Neural cell (in vitro differentiated cells): ENCODE data around the gene FAM193B. TPM values are rescaled to one million over a fixed set of nuclear protein-coding genes. Genes with fewer than 3 reads are reported as not detected.
A peak's percentile ranks its signal among the peaks of the same experiment; 100 is the strongest.

Experiments used
- H2AFZ ChIP-seq: fragments of 200-600, 300-800 bp; sonication (generic), shearing (Covaris generic); 2 replicates; pipeline ENCODE4 v1.6.0; 2014; ENCODE audit warnings: low read depth, mild to moderate bottlenecking, antibody characterized with exemption, low read length, moderate library complexity
- H3F3A ChIP-seq: fragments of 200-600 bp; shearing (Covaris generic); 2 replicates; pipeline ENCODE4 v1.6.1; 2016; ENCODE audit warnings: mild to moderate bottlenecking, moderate library complexity, mixed read lengths, antibody characterized with exemption, low read length; ENCODE audit not compliant: insufficient read depth, poor library complexity, severe bottlenecking
- H3K27ac ChIP-seq: fragments of 200-600, 300-800 bp; sonication (generic), shearing (Covaris generic); 2 replicates; pipeline ENCODE4 v1.5.1; 2014; ENCODE audit warnings: mild to moderate bottlenecking, low read length, moderate library complexity
- H3K27me3 ChIP-seq: fragments of 300-800, 200-600 bp; sonication (generic), shearing (Covaris generic); 2 replicates; pipeline ENCODE4 v1.6.0; 2014; ENCODE audit warnings: mild to moderate bottlenecking, low read depth, low read length, moderate library complexity; ENCODE audit not compliant: insufficient read depth
- H3K36me3 ChIP-seq: fragments of 300-800, 200-600 bp; sonication (generic), shearing (Covaris generic); 2 replicates; pipeline ENCODE4 v1.5.1; 2014; ENCODE audit warnings: mild to moderate bottlenecking, antibody characterized with exemption, low read length, moderate library complexity; ENCODE audit not compliant: insufficient read depth
- H3K4me2 ChIP-seq: fragments of 300-800, 200-600 bp; sonication (generic), shearing (Covaris generic); 2 replicates; pipeline ENCODE4 v1.6.0; 2014; ENCODE audit warnings: mild to moderate bottlenecking, low read length
- H3K4me3 ChIP-seq: fragments of 300-800, 200-600 bp; sonication (generic), shearing (Covaris generic); 2 replicates; pipeline ENCODE4 v1.5.1; 2014; ENCODE audit warnings: mild to moderate bottlenecking, low read length, moderate library complexity
- H3K79me2 ChIP-seq: fragments of 200-600 bp; shearing (Covaris generic); replicated peaks from 2 replicates; pipeline ENCODE4 v1.6.0; 2014; ENCODE audit warnings: mild to moderate bottlenecking, low read length, moderate library complexity; ENCODE audit not compliant: insufficient read depth
- H3K9ac ChIP-seq: fragments of 300-800, 200-600 bp; sonication (generic), shearing (Covaris generic); 2 replicates; pipeline ENCODE4 v1.6.1; 2016; ENCODE audit warnings: mild to moderate bottlenecking, low read length, mixed read lengths
- H3K9me2 ChIP-seq: fragments of 200-600 bp; shearing (Covaris generic); 2 replicates; pipeline ENCODE4 v1.6.1; 2016; ENCODE audit warnings: mild to moderate bottlenecking, low read length, mixed read lengths; ENCODE audit not compliant: insufficient read depth
- H3K9me3 ChIP-seq: fragments of 200-600, 300-800 bp; sonication (generic), shearing (Covaris generic); 2 replicates; pipeline ENCODE4 v1.6.1; 2016; ENCODE audit warnings: mild to moderate bottlenecking, mixed run types, low read length, moderate library complexity, mixed read lengths
- H4K20me1 ChIP-seq: fragments of 200-600 bp; shearing (Covaris generic); 2 replicates; pipeline ENCODE4 v1.6.1; 2016; ENCODE audit warnings: mild to moderate bottlenecking, mixed run types; ENCODE audit not compliant: insufficient read depth
- CTCF ChIP-seq: fragments of 450-650 bp; IDR thresholded peaks from 2 replicates; pipeline ENCODE4 v1.5.1; 2014; ENCODE audit warnings: antibody characterized with exemption, mild to moderate bottlenecking, moderate library complexity; ENCODE audit not compliant: poor library complexity, severe bottlenecking
- EP300 ChIP-seq: fragments of 450-650 bp; conservative IDR thresholded peaks from 2 replicates; pipeline ENCODE4 v1.6.1; 2014; ENCODE audit warnings: antibody characterized with exemption, mild to moderate bottlenecking, moderate library complexity; ENCODE audit not compliant: poor library complexity, severe bottlenecking
- EZH2 ChIP-seq: fragments of 200-600, 300-800 bp; shearing (Covaris generic), sonication (generic); IDR thresholded peaks from 2 replicates; pipeline ENCODE4 v1.6.1; 2014; ENCODE audit warnings: antibody characterized with exemption, low read length, borderline replicate concordance, mild to moderate bottlenecking; ENCODE audit not compliant: insufficient read depth, poor library complexity, severe bottlenecking
- MXI1 ChIP-seq: fragments of 450-650 bp; conservative IDR thresholded peaks from 2 replicates; pipeline ENCODE4 v1.6.1; 2014; ENCODE audit warnings: antibody characterized with exemption, mild to moderate bottlenecking; ENCODE audit not compliant: poor library complexity, severe bottlenecking
- POLR2AphosphoS5 ChIP-seq: IDR thresholded peaks from 2 replicates; pipeline ENCODE4 v1.6.1; 2012
- RAD21 ChIP-seq: fragments of 450-650 bp; conservative IDR thresholded peaks from 2 replicates; pipeline ENCODE4 v1.6.1; 2014; ENCODE audit warnings: antibody characterized with exemption, mild to moderate bottlenecking, moderate library complexity
- REST ChIP-seq: IDR thresholded peaks from 2 replicates; pipeline ENCODE4 v1.6.1; 2012; ENCODE audit warnings: borderline replicate concordance
- SMC3 ChIP-seq: fragments of 450-650 bp; conservative IDR thresholded peaks from 2 replicates; pipeline ENCODE4 v1.6.1; 2014; ENCODE audit warnings: antibody characterized with exemption, mild to moderate bottlenecking, moderate library complexity; ENCODE audit not compliant: poor library complexity
- TAF1 ChIP-seq: IDR thresholded peaks from 2 replicates; pipeline ENCODE4 v1.6.1; 2012; ENCODE audit warnings: low read depth
- polyA plus RNA-seq: library from polyadenylated mRNA; depleted of rRNA; stranded (reverse); fragments of >200 nt; gene quantifications from 2 replicates; pipeline ENCODE4 v1.2.3, GENCODE V29; 2014

The FAM193B gene
- polyA plus RNA-seq, 1 donor from 2014 or later, result 79.2 TPM

GRCh38 chr5:177494346-177495195 is 59.8 kb downstream of the FAM193B start:
- peaks cover 17% of the 10 kb centered on the region for H3K79me2 ChIP-seq
- no peak for TF ChIP-seq EZH2
- no peak for TF ChIP-seq RAD21
- TF ChIP-seq EP300, result no peak
- TF ChIP-seq TAF1, result no peak
- TF ChIP-seq REST, result no peak
- no peak for TF ChIP-seq SMC3
- no peak for TF ChIP-seq POLR2AphosphoS5
- TF ChIP-seq CTCF, result no peak
- TF ChIP-seq MXI1, result no peak
- no peak overlapping the region for H3K4me2 ChIP-seq
- H3K27me3 ChIP-seq, result peaks cover 6% of the 10 kb centered on the region
- no peaks in the 10 kb centered on the region for H3F3A ChIP-seq
- H3K9ac ChIP-seq, result peak overlapping the region; percentile 88
- H2AFZ ChIP-seq, result no peak overlapping the region
- H3K4me3 ChIP-seq, result no peak overlapping the region
- no peaks in the 10 kb centered on the region for H3K9me2 ChIP-seq
- no peaks in the 10 kb centered on the region for H3K9me3 ChIP-seq
- no peaks in the 10 kb centered on the region for H4K20me1 ChIP-seq
- no peak overlapping the region for H3K27ac ChIP-seq
- no peaks in the 10 kb centered on the region for H3K36me3 ChIP-seq

- H3K4me3 ChIP-seq, result no peak overlapping the region
- no peak overlapping the region for H3K4me2 ChIP-seq
- no peak overlapping the region for H3K9ac ChIP-seq
- no peaks in the 10 kb centered on the region for H4K20me1 ChIP-seq
- no peak for TF ChIP-seq MXI1
- no peak for TF ChIP-seq TAF1
- no peak for TF ChIP-seq EZH2
- no peak for TF ChIP-seq RAD21
- peaks cover 17% of the 10 kb centered on the region for H3K79me2 ChIP-seq
- peaks cover 6% of the 10 kb centered on the region for H3K27me3 ChIP-seq
- no peaks in the 10 kb centered on the region for H3K9me2 ChIP-seq
- H3K9me3 ChIP-seq, result no peaks in the 10 kb centered on the region
- no peak overlapping the region for H3K27ac ChIP-seq
- no peaks in the 10 kb centered on the region for H3K36me3 ChIP-seq
- H3F3A ChIP-seq, result no peaks in the 10 kb centered on the region
- H2AFZ ChIP-seq, result no peak overlapping the region
These were observed 60.5 kb downstream of the FAM193B start for GRCh38 chr5:177493795-177494345.
